ENCODE results near the gene IL2RA. TPM values are rescaled to one million over a fixed set of nuclear protein-coding genes. Genes with fewer than 3 reads are reported as not detected.
"Not testable (repeated sequence)": the region's sequence is repeated elsewhere in the genome, so short reads cannot be mapped to it uniquely, and the experiment has no call there.

The IL2RA gene
- under 1 TPM in 4 of 10 donors, not detected in 6; 0.45 to 0.92 (median 0.58) TPM for polyA plus RNA-seq (ENCODE audit: insufficient read length in 10 of 10)
- long read RNA-seq, donor 1 = 0 reads
- long read RNA-seq, donor 2 = 0 reads
- long read RNA-seq, donor 3 = 0 reads
- long read RNA-seq, donor 4 = 0 reads
- long read RNA-seq, donor 5 = 0 reads
- long read RNA-seq, donor 6 = 0 reads
- long read RNA-seq, donor 7 = 0 reads
- long read RNA-seq, donor 8 = 0 reads
- long read RNA-seq, donor 9 = 0 reads

- no peak for DNase-seq
Observed at GRCh38 chr10:6062101-6062771, at the start of gene IL2RA. TSS of gene IL2RA (minus strand) at chr10:6062367. CDS start at chr10:6062151, 216 bp downstream.

GRCh38 chr10:6110136-6110535 lies 48.0 kb upstream of the IL2RA start:
- no peak for DNase-seq

- DNase-seq = no peak
Observed at GRCh38 chr10:6109444-6109775, 47.2 kb upstream of the IL2RA start.

- no peak for DNase-seq
Observed at GRCh38 chr10:6108631-6109443, 46.7 kb upstream of the IL2RA start.

GRCh38 chr10:6108072-6108471 lies 45.9 kb upstream of the IL2RA start:
- DNase-seq = no peak

GRCh38 chr10:6107616-6108015 lies 45.4 kb upstream of the IL2RA start:
- DNase-seq = not testable (repeated sequence)

- no peak for DNase-seq
Observed at GRCh38 chr10:6103591-6103990, 41.4 kb upstream of the IL2RA start.

GRCh38 chr10:6102128-6102527 lies 40.0 kb upstream of the IL2RA start:
- no peak for DNase-seq

- DNase-seq = no peak
Observed at GRCh38 chr10:6101181-6101580, 39.0 kb upstream of the IL2RA start.

GRCh38 chr10:6100370-6100769 lies 38.2 kb upstream of the IL2RA start:
- no peak for DNase-seq

GRCh38 chr10:6098156-6098555 lies 36.0 kb upstream of the IL2RA start:
- DNase-seq = no peak

GRCh38 chr10:6097063-6097462 lies 34.9 kb upstream of the IL2RA start:
- no peak for DNase-seq

GRCh38 chr10:6095810-6096570 lies 33.8 kb upstream of the IL2RA start:
- no peak for DNase-seq

- DNase-seq = no peak
Observed at GRCh38 chr10:6092731-6093130, 30.6 kb upstream of the IL2RA start.

GRCh38 chr10:6091630-6092029 lies 29.5 kb upstream of the IL2RA start:
- DNase-seq = peak in 1 of 3 donors; percentile 20

- DNase-seq = peak in 1 of 3 donors; percentile 52
Observed at GRCh38 chr10:6089334-6090219, 27.4 kb upstream of the IL2RA start.

GRCh38 chr10:6088721-6089333 lies 26.7 kb upstream of the IL2RA start, which contains the start of gene RBM17:
TSS of gene RBM17 (plus strand) at chr10:6089034. CDS start at chr10:6097066, 8,032 bp downstream.
- DNase-seq = peak; percentile 96 to 99 (median 99)

- DNase-seq = peak; percentile 81 to 92 (median 86)
Observed at GRCh38 chr10:6086375-6087233, 24.4 kb upstream of the IL2RA start.
